Stimulated activated CD8-positive, alpha-beta memory T cell treated with anti-CD3 and anti-CD28 coated beads, Interleukin-4, amount 100 ng/mL, for 48 hours (primary cell): ENCODE measurements around the gene PAFAH1B1.
A peak's percentile ranks its signal among the peaks of the same experiment; 100 is the strongest.

Experiments
- DNase-seq: peaks from one replicate; pipeline ENCODE4 v3.0.0-alpha.2; 2020

PAFAH1B1 gene

DNA sequence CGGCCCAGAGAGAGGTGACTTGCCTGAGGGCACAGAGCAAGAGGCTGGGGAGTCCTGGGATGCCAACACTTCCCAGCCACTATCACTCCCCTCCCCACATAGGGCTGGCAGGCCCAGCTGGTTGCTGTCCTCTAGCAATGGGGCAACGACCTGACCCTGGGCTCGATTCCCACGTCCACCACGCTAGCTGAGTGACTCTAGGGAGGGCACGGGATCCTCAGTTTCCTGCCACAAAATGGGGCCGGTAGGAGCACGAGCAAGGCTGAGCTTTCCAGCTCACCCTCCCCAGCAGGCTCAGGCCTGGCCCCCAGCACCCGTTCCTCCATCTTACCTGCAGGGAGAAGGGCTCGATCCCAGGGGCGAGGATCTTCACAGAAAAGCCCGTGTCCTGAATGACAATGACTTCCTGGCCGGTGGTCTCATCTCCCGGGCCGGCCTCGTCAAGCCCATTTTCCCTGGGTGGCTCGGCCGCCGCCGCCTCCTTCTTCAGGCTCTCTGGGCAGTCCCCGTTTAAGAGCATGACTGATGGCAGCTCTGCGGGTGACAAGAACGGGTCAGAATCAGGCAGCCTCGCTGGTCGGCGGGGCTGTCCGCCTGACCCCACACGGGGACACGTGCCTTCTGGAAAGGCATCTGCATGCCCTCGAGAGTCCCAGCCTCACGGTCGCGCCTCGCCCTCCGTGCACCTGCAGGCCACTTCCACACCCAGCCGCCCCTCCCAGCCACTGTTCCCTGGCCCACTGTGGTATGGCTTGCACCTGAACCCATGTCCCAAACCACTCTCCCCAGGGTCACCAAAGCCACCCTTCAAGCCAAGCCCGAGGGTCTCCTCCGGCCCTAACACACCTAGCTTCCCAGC lies 110.8 kb downstream of the PAFAH1B1 start:
- no peak for DNase-seq

DNA sequence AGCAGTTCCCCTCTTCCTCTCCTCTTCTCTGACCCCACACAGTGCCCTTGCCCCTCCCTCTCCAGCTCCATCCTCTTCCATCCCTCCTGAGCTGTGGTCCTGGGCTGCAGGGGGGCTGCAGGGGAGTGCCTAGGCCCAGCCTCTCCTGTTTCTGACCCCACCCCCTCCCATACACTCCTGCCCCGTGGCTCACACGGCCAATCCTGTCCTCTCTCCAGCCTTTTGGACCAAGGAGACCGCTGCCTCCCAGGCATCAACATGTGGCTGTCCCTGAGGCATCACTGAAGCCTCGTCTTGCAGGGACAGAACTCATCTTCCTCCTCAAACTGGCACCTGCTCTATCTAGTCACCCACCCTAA lies 111.4 kb downstream of the PAFAH1B1 start:
- no peak for DNase-seq

DNA sequence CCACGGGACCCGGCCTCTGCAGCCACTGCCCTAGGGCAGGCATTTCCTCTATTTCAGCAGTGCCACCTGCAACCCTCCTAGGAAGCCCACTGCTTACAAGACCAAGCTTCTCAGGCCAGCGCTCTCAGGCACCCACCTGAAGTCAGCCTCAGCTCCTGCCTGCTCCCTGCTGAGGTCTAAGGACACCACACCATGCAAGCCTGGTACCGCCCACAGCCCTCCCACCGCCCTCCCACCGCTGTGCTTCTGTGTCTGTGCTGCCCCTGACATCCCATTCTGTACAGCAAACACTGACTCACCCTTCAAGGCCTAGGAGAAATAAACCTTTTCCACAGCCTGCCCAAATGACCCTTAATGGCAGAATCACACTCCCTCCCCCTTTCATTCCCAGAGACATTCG lies 111.8 kb downstream of the PAFAH1B1 start:
- no peak for DNase-seq

DNA sequence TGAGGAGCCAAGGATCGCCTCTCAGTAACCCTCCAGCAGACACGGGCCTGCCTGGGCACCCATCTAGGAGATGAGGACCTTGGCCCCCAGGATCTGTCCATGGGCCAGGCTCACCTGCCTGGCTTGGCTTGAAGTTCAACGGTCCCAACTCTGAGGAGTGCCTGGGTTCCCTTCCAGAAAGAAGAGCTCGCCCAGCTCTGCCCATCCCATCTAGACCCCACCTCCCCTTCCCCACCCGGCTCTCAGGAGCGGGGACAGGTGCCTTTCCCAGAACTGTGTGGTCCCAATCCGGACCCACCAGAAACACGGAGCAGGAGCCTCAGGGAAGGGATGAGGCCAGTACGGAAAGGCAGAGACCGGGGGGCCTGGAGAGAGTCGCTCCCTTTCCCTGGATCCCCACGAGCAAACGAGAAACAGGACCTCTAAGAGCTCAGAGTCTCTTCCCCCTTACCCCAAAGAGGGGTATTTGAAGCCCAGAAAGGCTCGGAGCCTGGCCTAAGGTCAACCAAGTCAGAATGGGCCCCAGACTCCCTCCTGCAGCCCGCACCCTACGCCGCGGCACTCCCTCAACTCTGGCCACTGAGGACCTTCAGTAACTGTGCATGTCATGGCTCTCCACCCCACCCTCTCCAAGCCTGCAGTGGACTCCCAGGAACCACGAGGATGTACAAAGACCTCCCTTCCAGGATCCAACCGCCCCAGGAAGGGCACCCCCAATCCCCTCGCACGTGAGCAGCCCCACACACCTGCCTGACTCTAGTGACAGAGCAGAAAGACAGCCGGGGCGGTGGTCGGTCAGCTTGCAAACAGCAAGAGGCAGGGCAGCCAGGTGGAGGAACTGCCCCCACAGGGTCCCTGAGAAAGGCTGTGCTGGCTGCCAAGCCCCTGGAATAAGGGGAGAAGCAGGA lies 112.7 kb downstream of the PAFAH1B1 start:
- no peak for DNase-seq

DNA sequence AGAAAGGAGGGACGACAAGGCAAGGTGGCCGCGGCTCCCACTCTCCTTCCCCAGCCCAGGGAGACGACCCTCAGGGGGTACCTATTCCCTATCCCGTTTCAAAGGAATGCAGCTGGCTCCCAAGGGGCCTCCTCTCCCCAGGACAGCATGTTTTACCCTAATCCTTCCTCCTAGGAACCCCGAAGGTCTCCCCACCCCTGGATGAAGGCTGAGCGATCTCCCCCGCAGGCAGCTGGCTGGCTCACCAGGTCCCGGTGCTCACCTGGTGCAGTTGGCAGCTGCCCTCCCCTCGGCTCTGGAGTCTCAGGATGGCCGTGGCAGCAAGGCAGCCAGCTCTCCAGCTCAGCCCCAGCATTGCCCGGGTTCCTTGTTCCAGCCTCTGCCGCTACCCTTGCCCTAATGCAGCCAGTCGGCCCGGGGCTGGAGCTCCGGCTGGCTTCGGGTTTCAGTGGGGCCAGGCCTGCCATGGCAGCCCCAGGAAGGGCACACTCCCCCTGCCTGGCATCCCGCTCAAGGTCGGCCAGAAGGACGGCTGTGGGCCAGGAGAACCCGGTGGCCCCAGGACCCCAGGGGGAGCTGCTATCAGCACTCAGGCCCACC lies 113.6 kb downstream of the PAFAH1B1 start:
- no peak for DNase-seq

DNA sequence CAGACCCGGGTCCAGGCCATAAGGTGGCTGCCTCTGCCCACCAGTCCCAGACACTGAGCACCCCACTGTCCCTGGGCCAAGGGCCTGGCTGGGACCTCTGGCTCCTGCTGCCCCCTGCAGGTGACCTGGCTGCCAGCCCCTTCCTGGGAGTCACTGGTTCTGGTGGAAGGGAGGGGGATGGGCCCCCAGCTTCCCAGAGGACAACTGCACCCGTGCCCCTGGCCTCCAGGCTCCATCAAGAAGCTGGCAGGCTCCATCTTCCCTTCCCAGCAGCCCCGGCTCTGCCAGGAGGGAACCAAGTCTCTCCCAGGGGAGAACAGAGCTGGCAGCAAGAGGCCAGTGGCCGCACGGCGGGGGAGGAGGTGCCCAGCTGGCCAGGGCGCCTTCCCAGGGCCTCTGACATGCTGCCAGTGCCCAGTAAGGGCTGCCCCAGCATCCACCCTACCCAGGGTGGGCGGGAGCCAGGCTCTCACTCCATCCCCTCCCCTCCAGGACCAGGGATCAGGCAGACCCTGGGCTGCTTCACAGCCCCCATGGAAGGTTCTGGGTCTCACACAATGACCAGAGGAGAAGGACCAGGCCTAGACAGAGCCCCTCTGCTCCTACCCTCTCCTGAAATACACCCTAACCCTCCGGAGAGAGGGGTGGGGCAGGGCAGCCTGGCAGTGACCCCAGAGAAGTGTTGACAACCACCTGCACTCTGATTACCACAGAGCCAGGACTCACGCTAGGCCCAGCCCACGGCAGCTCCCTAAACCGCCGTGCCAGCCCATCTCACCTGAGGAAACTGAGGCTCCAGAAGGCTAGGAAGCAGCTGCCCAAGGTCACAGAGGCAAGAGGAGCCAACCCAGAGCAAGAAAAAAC lies 114.5 kb downstream of the PAFAH1B1 start:
- no peak for DNase-seq

DNA sequence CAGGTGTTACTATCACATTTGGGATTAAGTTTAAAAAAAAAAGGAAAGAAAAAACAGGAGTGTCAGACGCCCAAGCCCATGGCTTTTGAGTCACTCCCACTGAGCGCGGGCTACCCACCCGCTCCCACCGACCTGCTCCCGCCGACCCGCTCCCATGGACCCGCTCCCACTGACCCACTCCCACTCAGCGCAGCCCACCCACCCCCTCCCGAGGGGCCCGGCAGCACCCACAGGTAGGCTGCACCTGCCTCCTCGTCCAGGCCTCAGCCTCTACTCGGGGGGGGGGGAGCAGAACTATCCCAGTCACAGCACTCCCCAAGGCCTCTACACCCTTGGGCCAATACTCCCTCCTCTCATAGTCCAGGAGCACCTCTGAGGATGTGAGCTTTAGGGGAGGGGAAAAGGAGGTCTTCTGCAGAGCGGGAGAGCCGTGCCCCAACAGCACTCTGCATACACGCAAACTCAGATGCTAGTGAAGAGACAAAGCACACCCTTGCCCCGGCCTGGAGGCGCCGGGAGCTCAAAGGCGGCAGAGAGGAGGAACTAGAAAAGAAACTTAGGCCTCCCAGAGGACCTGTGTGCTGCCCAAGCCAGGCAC lies 115.2 kb downstream of the PAFAH1B1 start:
- DNase-seq, result no peak

DNA sequence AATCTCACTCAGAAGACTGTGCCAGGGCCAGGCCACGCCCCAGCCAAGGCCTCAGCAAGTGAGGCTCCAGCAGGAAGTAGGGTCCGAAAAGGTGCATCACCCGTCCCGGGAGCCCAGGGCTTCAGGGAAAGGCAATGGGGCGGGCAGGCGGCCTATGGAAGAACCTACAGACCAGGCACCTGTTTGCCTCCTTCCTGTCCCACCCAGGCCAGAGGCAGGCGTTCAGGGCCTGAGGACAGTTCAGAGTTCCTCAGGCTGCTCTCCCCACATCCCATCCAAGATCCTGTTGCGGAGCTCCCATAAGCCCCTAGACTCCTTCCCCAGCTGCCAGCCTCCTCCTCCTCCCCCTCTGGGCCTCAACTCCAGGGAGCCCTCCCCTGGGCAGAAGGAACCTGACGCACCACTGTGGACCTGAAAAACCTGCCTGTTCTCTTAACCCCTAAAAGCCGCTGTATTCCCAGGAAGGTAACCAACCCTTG lies 115.8 kb downstream of the PAFAH1B1 start:
- no peak for DNase-seq

DNA sequence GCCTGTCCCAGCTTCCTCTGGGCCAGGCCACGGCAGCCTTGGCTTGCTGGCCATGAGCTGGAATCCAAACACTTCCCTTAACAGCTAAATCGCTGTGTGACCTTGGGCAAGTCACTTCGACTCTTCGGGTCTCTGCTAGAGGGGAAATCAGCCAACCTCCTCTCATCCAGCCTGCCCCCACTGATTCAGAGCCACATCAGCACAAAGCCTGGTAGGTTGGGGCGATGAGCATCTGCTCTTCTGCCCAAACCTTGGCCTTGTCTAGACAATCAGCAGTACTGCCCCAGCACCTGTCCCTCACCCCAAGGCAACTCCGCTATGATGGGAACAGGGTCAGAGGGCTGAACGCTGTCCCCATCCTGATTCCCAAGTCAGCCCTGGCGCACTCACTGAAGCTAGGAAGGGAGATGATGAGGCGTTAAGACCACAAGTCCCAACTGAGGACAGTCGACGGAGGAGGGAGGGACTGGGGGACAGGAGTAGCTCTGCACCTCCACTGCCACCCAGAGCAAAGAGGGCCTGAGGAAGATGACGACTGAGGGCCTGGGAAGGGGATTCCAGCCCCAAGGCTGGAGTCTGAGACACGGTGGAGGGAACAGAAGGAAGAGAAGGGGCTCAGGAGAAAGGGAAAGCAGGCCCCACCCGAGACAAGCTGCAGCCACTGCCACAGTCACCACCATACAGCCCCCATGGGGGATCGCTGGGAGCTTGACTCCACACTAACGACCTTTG lies 116.8 kb downstream of the PAFAH1B1 start:
- DNase-seq, result no peak

DNA sequence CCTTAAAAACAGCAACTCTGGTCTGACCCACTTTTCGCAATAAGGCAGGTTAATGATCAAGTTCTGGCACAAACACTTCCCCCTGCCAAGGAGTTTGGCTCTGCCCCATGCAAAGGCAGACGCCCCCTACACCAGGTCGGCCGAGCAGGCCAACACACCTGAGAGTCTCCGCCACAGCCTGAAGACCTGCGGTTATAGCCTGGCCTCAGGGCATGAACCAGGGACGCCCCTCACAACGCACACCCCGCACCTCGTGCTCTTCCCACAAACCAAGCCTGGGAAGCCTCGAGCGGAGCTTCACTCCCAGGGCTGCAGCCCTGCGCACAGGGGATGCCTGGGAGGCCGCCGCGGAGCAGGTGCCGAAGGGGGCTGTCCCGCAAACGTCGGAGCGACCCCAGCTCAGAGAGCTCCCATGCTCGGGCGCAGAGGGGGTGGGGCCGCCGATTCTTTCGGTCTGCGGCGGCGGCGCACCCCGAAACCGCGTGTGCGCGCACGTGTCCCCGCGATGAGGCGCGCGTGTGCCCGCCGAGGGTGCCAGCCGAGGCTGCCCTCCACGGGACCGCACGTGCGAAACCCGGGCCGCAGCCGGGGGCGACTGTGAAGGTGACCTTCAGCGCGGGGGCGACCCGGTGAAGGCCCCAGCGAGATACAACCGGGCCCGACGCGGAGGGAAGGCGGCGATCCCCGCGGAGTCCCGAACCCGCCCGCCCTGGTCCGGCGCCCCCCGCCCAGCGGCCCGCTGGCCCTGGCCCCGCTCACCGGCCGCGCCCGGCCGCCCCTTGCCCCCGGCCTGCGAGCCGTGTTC lies 117.6 kb downstream of the PAFAH1B1 start:
- DNase-seq, result peak; percentile 52

DNA sequence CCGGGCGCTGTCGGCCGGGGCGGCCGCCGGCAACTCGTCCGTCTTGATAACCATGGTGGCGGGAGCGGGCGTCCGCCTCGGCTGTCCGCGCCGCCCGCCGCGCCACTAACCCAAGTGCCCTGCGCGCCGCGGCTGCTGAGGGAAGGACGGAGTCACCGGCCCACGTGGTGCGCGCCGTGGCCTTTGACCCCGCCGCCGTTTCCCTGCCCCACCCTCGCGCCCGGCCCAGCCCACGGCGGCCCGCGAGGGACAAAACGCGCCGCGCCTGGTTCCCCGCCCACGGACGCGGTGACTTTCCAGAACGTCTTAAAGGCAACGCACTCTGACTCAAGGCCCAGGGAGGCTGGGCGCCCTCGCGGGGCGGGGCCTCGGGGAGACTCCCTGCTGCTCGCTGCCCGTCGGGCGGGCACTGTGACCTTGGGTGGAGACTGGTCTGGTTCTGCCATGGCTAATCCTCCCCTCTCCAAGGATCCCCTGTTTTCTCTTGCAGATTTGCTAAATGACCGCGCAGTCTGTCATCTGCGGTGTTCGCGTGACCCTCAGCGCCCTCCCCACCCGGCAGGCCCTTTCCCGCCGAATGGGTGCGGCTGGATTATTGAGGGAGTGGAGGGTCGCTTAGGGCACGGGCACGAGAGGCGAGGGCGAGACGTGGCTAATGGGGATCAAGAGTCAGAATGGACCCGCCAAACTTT lies 118.3 kb downstream of the PAFAH1B1 start, which contains the start of gene CLUH:
TSS of gene CLUH (minus strand) at position 157 of the 692 bp plus-strand sequence. CDS start at position 54, 103 bp downstream.
- DNase-seq, result peak; percentile 98

DNA sequence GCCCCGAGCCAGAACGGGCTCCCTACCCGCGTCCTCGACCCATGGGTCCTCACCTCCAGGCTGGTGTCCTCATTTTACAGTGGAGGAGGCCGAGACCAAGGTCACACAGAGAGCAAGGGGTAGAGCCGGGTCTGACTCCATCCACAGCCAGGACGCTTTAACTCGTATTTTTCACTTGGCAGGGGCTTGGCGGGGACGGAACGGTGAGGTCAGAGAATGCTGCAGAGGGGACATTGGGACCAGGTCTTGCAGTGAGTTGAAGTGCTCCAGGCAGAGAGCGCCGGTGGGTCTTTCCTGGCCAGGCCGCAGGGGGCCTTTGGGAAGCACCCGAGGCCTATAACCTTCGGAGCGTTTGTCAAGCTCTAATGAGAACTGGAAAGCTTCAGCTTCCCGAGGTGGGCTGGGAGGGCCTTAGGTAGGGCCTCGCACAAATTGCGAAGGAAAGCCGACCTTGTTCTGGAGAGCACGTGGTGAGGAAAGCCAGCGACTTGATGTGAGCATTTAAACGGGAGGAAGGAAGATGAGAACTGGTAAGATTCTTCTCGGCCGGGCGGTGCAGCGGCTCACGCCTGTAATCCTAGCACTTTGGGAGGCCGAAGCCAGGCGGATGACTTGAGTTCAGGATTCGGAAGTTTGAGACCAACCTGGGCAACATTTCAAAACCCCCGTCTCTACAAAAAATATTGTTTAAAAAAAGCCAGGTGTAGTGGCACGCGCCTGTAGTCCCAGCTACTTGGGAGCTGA lies 119.0 kb downstream of the PAFAH1B1 start:
- no peak for DNase-seq

DNA sequence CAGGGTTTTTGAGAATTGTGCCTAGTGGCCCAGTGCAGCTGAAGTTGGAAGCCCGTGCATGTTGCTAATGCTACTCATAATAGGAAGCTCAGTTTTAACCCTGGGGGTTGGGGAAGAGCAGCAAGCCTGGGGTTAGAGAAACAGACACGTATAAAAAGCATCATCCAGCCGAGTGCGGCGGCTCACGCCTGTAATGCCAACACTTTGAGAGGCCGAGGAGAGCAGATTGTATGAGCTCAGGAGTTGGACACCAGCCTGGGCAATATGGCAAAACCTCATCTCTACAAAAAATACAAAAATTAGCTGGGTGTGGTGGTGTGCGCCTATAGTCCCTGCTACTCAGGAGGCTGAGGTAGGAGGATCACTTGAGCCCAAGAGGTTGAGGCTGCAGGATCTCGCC lies 120.4 kb downstream of the PAFAH1B1 start:
- no peak for DNase-seq

DNA sequence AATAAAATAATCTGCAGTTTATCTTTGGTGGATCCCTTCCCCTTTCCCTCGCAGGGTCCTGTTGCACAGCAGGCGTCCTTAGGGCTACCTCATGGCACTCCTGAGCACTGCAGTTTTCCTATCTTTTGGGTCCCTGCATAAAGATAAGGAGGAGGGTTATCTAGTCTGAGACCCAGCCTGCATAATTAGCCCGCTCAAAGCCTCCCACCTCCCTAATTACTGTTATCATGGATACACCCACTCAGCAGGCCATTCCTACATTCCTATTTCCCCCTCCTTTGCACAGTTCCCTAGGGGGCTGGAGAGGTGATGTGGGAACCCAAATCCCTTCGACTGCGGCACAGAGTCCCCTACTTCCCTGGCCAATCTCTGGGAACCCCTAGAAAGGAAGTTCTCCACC lies 123.2 kb downstream of the PAFAH1B1 start:
- DNase-seq, result no peak

DNA sequence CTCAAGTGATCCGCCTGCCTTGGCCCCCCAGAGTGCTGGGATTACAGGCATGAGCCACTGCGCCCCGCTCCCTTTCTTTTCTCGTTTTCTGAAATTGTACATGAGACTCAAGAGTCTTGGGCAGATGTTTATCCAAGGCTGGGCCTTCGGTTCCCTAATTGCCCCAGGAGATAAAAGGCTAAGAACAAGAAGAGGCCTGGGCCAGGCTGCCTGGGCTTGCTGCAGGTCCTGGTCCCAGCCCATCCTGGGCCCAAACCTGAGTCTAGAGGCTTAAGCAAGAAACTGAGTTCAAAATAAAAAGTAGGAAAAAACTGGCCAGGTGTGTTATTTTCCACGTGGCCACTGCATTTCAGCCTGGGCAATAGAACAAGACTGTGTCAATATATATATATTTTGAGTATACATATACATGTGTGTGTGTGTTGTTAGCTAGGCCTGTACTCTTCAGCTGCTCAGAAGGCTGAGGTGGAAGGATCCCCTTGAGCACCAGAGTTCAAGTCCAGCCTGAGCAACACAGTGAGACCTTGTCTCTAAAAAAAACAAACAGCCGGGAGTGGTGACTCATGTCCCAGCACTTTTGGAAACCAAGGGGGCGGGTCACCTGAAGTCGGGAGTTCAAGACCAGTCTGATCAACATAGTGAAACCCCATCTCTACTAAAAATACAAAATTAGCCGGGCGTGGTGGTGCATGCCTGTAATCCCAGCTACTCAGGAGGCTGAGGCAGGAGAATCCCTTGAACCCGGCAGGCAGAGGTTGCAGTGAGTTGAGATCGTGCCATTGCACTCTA lies 124.9 kb downstream of the PAFAH1B1 start:
- no peak for DNase-seq

DNA sequence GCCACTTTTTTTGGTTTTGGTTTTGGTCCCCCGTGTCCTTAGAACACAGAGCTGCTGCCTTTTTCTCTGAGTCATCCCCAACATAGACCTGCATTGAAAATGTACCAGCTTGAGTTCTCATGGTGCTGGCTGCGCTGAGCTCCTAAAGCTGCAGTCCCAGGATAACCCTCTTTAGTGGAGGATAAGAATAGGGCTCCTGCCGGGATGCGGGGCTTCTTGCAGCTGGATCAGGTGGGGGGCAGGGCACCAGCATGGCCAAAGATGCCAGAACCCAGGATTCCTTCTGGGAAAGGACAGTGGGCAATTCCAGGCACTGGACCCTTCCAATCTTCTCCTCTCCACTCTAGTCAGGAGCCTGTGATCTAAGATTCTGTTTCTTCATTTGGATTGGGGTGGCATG lies 126.4 kb downstream of the PAFAH1B1 start:
- no peak for DNase-seq

DNA sequence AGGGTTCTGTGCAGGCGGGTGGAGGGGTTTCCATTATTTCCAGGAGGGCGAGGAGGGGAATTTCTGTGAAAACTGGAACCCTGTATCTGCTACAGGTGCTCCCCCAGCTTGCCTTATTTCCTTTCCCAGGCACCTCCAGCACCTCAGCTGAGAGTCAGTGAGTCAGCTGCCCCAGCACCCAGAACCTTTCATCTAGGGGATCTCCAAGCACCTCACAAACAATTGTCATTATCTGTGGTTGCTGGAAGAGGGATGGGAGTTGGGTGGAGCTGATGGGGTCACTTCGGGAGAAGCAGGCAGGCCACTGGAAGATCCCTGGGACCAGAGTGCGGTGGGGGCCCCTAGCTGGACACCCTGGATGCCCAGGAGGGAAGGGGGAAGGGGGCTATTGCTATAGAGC lies 128.1 kb downstream of the PAFAH1B1 start:
- no peak for DNase-seq

DNA sequence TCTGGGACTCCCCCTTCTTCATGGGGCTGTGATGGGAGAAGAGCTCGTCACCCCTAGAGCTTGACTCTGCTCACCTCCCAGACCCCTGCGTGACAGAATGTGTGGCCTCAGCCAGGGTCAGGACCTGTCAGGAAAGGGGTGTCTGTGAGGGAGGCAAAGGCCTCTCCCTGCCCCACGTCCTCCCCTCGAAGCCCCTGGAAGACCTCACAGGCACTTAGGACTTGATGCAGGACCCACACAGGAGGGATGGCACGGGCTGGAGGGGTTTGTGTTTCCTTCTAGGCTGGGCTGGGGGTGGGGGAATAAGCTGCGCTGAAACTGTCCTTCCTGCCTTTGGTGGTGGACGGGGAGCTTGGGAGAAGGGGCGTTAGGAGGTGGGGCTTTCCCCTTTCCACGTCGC lies 129.2 kb downstream of the PAFAH1B1 start:
- no peak for DNase-seq
